VCaP (cell line): ENCODE measurements around the gene FLT4.

Source experiments
- H3K27ac ChIP-seq: fragments of 450-650 bp; 2 replicates; pipeline ENCODE4 v1.5.1; 2017
- TF ChIP-seq, protein P1 (sequence below): fragments of 450-650 bp; conservative IDR thresholded peaks from 2 replicates; pipeline ENCODE4 v1.5.1; 2017; ENCODE audit warnings: mild to moderate bottlenecking, moderate library complexity

The FLT4 gene

GRCh38 chr5:180649297-180650039 is at the start of gene FLT4:
FLT4 (minus strand) TSS chr5:180649600; CDS start chr5:180649545, 55 bp downstream.
- TF ChIP-seq, protein P1, sequence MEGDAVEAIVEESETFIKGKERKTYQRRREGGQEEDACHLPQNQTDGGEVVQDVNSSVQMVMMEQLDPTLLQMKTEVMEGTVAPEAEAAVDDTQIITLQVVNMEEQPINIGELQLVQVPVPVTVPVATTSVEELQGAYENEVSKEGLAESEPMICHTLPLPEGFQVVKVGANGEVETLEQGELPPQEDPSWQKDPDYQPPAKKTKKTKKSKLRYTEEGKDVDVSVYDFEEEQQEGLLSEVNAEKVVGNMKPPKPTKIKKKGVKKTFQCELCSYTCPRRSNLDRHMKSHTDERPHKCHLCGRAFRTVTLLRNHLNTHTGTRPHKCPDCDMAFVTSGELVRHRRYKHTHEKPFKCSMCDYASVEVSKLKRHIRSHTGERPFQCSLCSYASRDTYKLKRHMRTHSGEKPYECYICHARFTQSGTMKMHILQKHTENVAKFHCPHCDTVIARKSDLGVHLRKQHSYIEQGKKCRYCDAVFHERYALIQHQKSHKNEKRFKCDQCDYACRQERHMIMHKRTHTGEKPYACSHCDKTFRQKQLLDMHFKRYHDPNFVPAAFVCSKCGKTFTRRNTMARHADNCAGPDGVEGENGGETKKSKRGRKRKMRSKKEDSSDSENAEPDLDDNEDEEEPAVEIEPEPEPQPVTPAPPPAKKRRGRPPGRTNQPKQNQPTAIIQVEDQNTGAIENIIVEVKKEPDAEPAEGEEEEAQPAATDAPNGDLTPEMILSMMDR, result no peak
- H3K27ac ChIP-seq, result peak within 1 kb of the TSS; percentile 22; the same call in 1 of the 2 replicates

DNA sequence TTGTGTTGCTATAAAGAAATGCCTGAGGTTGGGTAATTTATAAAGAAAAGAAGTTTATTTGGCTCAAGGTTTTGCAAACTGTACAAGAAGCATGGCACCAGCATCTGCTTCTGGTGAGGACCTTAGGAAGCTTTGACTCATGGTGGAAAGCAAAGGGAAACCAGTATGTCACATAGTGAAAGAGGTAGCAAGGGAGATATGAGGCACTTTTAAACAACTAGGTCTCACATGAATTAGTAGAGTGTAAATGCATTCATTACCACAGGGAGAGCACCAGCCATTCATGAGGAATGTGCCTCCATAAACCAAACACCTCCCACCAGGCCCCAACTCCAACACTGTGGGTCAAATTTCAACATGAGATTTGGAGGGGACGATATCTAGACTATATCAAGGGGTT is 49.6 kb upstream of the FLT4 start:
- H3K27ac ChIP-seq, result no peak overlapping the region
- TF ChIP-seq, protein P1, result no peak

GRCh38 chr5:180696116-180696515 is 46.7 kb upstream of the FLT4 start:
- TF ChIP-seq, protein P1, result no peak
- H3K27ac ChIP-seq, result no peak overlapping the region

DNA sequence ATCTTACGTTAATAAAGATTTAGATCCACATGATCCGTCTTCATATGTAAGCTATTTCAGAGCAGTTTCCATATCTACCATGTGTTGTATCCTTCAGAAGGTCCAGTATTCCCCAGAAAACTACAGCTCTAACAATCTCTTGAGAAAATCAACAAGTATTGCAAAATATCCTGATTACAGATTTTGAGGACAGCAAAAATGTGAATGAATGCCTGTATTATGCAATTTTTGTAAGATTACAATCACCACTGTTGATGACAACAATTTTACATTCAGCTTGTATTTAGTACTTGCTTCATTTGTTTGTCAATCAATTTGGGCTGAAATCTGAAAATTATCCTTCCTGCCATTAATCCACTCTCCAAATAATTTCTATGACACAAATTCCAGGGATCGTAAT is 43.0 kb upstream of the FLT4 start:
- no peak overlapping the region for H3K27ac ChIP-seq
- TF ChIP-seq, protein P1, result no peak

DNA sequence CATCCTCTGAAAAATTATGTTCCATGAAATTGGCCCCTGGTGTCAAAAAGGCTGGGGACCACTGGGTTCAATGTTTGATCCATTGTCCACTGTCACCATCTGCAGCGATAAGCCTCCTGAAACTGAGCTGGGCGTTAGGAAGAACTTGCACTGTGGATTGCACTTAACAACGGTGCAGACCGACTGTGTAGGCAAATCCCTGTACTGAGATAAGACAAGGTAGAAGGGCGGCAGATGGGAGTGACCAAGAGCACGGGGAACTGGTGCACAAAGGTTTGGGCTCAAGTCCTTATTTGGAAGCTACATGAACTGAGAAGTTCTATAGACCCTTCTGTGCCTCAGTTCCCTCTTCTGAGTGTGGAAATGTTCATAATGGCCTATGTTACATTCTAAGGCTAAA is 41.6 kb upstream of the FLT4 start:
- no peak overlapping the region for H3K27ac ChIP-seq
- TF ChIP-seq, protein P1, result no peak

DNA sequence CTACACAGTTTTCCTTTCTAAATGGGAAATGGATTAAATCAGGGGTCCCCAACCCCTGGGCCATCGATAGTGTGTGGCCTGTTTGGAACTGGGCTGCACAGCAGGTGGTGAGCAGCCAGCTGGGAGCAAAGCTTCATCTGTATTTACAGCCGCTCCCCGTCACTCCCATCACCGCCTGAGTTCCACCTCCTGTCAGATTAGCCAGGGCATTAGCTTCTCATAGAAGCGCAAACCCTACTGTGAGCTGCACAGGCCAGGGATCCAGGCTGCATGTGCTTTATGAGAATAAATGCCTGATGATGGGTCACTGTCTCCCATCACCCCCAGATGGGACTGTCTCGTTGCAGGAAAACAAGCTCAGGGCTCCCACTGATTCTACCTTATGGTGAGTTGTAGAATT is 41.2 kb upstream of the FLT4 start:
- TF ChIP-seq, protein P1, result no peak
- H3K27ac ChIP-seq, result no peak overlapping the region

DNA sequence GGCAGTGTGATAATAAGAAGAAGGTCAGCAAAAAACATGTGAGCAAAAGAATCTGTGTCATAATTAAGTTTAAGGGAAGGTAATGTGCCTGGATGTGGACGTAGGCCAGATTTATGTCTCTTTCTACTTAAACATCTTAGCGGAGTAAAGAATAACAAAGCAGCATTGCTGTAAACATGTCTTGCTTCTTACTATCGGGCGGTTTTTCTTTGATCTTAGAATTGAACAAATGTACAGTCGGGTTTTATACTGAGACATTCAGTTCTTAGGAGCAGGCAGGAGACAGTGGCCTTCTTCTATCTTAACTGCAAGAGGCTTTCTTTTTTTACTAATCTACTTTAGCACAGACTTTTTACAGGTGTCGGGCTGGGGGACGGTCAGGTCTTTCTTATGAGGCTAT is 40.4 kb upstream of the FLT4 start:
- TF ChIP-seq, protein P1, result no peak
- H3K27ac ChIP-seq, result no peak overlapping the region
